Aorta (tissue), 5 donors: ENCODE data around the gene DLG1. TPM values are rescaled to one million over a fixed set of nuclear protein-coding genes. Genes with fewer than 3 reads are reported as not detected.

Source experiments
- ATAC-seq: fragments of 200-7000 bp; cut with Tn5 transposase; one replicate; pipeline ENCODE4 v1.9.1; 2022; ENCODE audit warnings: moderate library complexity; ENCODE audit not compliant: low FRiP score
- DNase-seq, 2 donors: peaks; one replicate each; pipeline ENCODE4 v3.0.0-alpha.2; 2020
- H3K27ac ChIP-seq, 2 donors: one replicate each; pipeline ENCODE4 v1.5.1; 2013; ENCODE audit warnings: low read length in 2 of 2, mild to moderate bottlenecking in 2 of 2, moderate library complexity in 2 of 2, control low read depth in 1 of 2, inconsistent platforms in 1 of 2, low read depth in 1 of 2
- H3K27me3 ChIP-seq, 2 donors: one replicate each; pipeline ENCODE4 v1.6.1; 2013; ENCODE audit warnings: control low read depth in 1 of 2, low read length in 1 of 2, mild to moderate bottlenecking in 1 of 2, moderate library complexity in 1 of 2; ENCODE audit not compliant: insufficient read depth in 2 of 2, control insufficient read depth in 1 of 2
- H3K36me3 ChIP-seq, 2 donors: one replicate each; pipeline ENCODE4 v1.6.1; 2013; ENCODE audit warnings: control low read depth in 1 of 2, low read length in 1 of 2, mild to moderate bottlenecking in 1 of 2; ENCODE audit not compliant: insufficient read depth in 2 of 2, control insufficient read depth in 1 of 2
- H3K4me1 ChIP-seq, 2 donors: one replicate each; pipeline ENCODE4 v1.6.1; 2013; ENCODE audit warnings: low read length in 2 of 2, control low read depth in 1 of 2, mild to moderate bottlenecking in 1 of 2, moderate library complexity in 1 of 2; ENCODE audit not compliant: insufficient read depth in 2 of 2, control insufficient read depth in 1 of 2
- H3K4me3 ChIP-seq, 2 donors: one replicate each; pipeline ENCODE4 v1.5.1; 2013; ENCODE audit warnings: low read length in 2 of 2, control low read depth in 1 of 2, mild to moderate bottlenecking in 1 of 2
- H3K9me3 ChIP-seq: one replicate; pipeline ENCODE4 v1.6.1; 2013; ENCODE audit warnings: mild to moderate bottlenecking, low read length; ENCODE audit not compliant: control insufficient read depth
- WGBS, 2 donors: extraction: QIAGEN DNeasy Blood & Tissue Kit; methylation state at CpG; one replicate each; pipeline ENCODE4 v1.1.7; 2013; 5-methylcytosine and 5-hydroxymethylcytosine counted together
- intact Hi-C, 2 donors: fragments of 100-400 bp; cut with DNase I; formaldehyde crosslinking; loops; one replicate each; pipeline versions ENCODE4 v1.14.2 to v1.15.0; 2022
- polyA plus RNA-seq, 2 donors: library from polyadenylated mRNA; stranded (reverse); fragments of 200-250 nt; gene quantifications; one replicate each; pipeline ENCODE4 v1.2.3, GENCODE V29; 2013
- total RNA-seq, 2 donors: library from RNA; stranded (reverse); fragmentation: NEBNext Ultra II Directional; extraction: Animal tissue kit (Norgen Biotek cat#: 25700); gene quantifications; one replicate each; pipeline ENCODE4 v1.2.1, GENCODE V29; 2021
- donor health status: healthy with polysubstance abuse.
- donor health status: Bipolar disorder and iron deficiency.
- donor health status: DM: no; HTN: no; CAD: no.
- donor health status: DM: no; HTN: no; CAD: no.
- donor health status: DM: yes; HTN: yes; CAD: no.

DLG1 gene
- total and polyA plus RNA-seq, 4 donors = 21.2 to 100 (median 51.9) TPM

GRCh38 chr3:197338586-197338985 is 40.2 kb upstream of the DLG1 start:
- intact Hi-C loops = no loop called here
- H3K27me3 ChIP-seq = no peaks in the 10 kb centered on the region
- ATAC-seq (no peak), DNase-seq (no peak)
- 88 to 91% methylated on average over 6 of the region's 6 CpGs for WGBS, 2 donors
- no peaks in the 10 kb centered on the region for H3K9me3 ChIP-seq
- H3K4me3 ChIP-seq = no peak overlapping the region
- no peak overlapping the region for H3K27ac ChIP-seq
- no peaks in the 10 kb centered on the region for H3K4me1 ChIP-seq
- no peaks in the 10 kb centered on the region for H3K36me3 ChIP-seq

- WGBS, 2 donors = 89 to 95% methylated on average over 4 of the region's 4 CpGs
- Histone ChIP-seq H3K9me3 (no peaks in the 10 kb centered on the region), H3K27me3 (no peaks in the 10 kb centered on the region), H3K36me3 (no peaks in the 10 kb centered on the region), H3K4me1 (no peaks in the 10 kb centered on the region), H3K4me3 (no peak overlapping the region), H3K27ac (no peak overlapping the region)
- ATAC-seq (no peak), DNase-seq (no peak)
- intact Hi-C loops = no loop called here
Observed at GRCh38 chr3:197337656-197338055, 39.2 kb upstream of the DLG1 start.

GRCh38 chr3:197337214-197337613 is 38.8 kb upstream of the DLG1 start:
- Histone ChIP-seq H3K9me3 (no peaks in the 10 kb centered on the region), H3K27ac (no peak overlapping the region), H3K4me1 (no peaks in the 10 kb centered on the region), H3K27me3 (no peaks in the 10 kb centered on the region), H3K4me3 (no peak overlapping the region), H3K36me3 (no peaks in the 10 kb centered on the region)
- intact Hi-C loops = no loop called here
- 96 to 98% methylated on average over 5 of the region's 5 CpGs for WGBS, 2 donors
- DNase-seq (no peak), ATAC-seq (no peak)

- DNase-seq = no peak
- Histone ChIP-seq H3K4me3 (no peak overlapping the region), H3K36me3 (no peaks in the 10 kb centered on the region), H3K27me3 (no peaks in the 10 kb centered on the region), H3K9me3 (no peaks in the 10 kb centered on the region), H3K27ac (no peak overlapping the region), H3K4me1 (no peaks in the 10 kb centered on the region)
- WGBS, 2 donors = 84 to 87% methylated on average over 4 of the region's 4 CpGs
- intact Hi-C loops = no loop called here
- no peak for ATAC-seq
Observed at GRCh38 chr3:197336348-197336747, 37.9 kb upstream of the DLG1 start.

GRCh38 chr3:197335428-197336132 is 37.2 kb upstream of the DLG1 start:
- DNase-seq (peak in 1 of 2 donors; percentile 51), ATAC-seq (no peak)
- no peak overlapping the region for H3K27ac ChIP-seq
- H3K4me3 ChIP-seq = no peak overlapping the region
- H3K27me3 ChIP-seq = no peaks in the 10 kb centered on the region
- H3K4me1 ChIP-seq = no peaks in the 10 kb centered on the region
- no peaks in the 10 kb centered on the region for H3K36me3 ChIP-seq
- no peaks in the 10 kb centered on the region for H3K9me3 ChIP-seq
- intact Hi-C loops = no loop called here
- WGBS, 2 donors = 95% methylated on average over 13 of the region's 13 CpGs

GRCh38 chr3:197333901-197334639 is 35.7 kb upstream of the DLG1 start:
- ATAC-seq = no peak
- Histone ChIP-seq H3K27ac (no peak overlapping the region), H3K27me3 (no peaks in the 10 kb centered on the region), H3K36me3 (no peaks in the 10 kb centered on the region), H3K9me3 (no peaks in the 10 kb centered on the region), H3K4me3 (no peak overlapping the region), H3K4me1 (no peaks in the 10 kb centered on the region)
- no peak for DNase-seq
- intact Hi-C loops = no loop called here
- WGBS, 2 donors = 85 to 88% methylated on average over 11 of the region's 11 CpGs

GRCh38 chr3:197331131-197331530 is 32.7 kb upstream of the DLG1 start:
- no peak for DNase-seq
- intact Hi-C loops = no loop called here
- H3K4me1 ChIP-seq = no peaks in the 10 kb centered on the region
- 64 to 76% methylated on average over 3 of the region's 3 CpGs for WGBS, 2 donors
- no peaks in the 10 kb centered on the region for H3K36me3 ChIP-seq
- H3K27me3 ChIP-seq = no peaks in the 10 kb centered on the region
- no peak for ATAC-seq
- H3K27ac ChIP-seq = no peak overlapping the region
- no peak overlapping the region for H3K4me3 ChIP-seq
- no peaks in the 10 kb centered on the region for H3K9me3 ChIP-seq

- Histone ChIP-seq H3K4me3 (no peak overlapping the region), H3K9me3 (no peaks in the 10 kb centered on the region), H3K27me3 (no peaks in the 10 kb centered on the region), H3K36me3 (no peaks in the 10 kb centered on the region), H3K27ac (no peak overlapping the region), H3K4me1 (no peaks in the 10 kb centered on the region)
- 79 to 83% methylated on average over 3 of the region's 3 CpGs for WGBS, 2 donors
- intact Hi-C loops = no loop called here
- DNase-seq (no peak), ATAC-seq (no peak)
Observed at GRCh38 chr3:197329382-197329781, 31.0 kb upstream of the DLG1 start.

- ATAC-seq (no peak), DNase-seq (no peak)
- no peaks in the 10 kb centered on the region for H3K9me3 ChIP-seq
- WGBS, 2 donors = 97% methylated on average over 6 of the region's 6 CpGs
- no peak overlapping the region for H3K27ac ChIP-seq
- H3K4me3 ChIP-seq = no peak overlapping the region
- H3K27me3 ChIP-seq = no peaks in the 10 kb centered on the region
- no peaks in the 10 kb centered on the region for H3K36me3 ChIP-seq
- H3K4me1 ChIP-seq = no peaks in the 10 kb centered on the region
- intact Hi-C loops = no loop called here
Observed at GRCh38 chr3:197328198-197328597, 29.8 kb upstream of the DLG1 start.
